Tibial artery (tissue), 4 donors: ENCODE data around the gene IMMP2L.

ENCODE experiments used
- DNase-seq, 2 donors: peaks; one replicate each; pipeline ENCODE4 v3.0.0-alpha.2; 2019
- H3K27ac ChIP-seq, 2 donors: fragments of 200-600 bp; sonication (generic) in 1 of 2; 1 replicate in 1 of 2; 2 replicates in 1 of 2; pipeline ENCODE4 v1.5.1; 2018 to 2019; ENCODE audit warnings: mild to moderate bottlenecking in 1 of 2
- H3K27me3 ChIP-seq, 2 donors: fragments of 200-600 bp; sonication (generic) in 1 of 2; one replicate each; pipeline versions ENCODE4 v1.5.1 to v1.6.0; 2016 to 2019
- H3K36me3 ChIP-seq, 3 donors: fragments of 200-600 bp; sonication (generic) in 2 of 3; one replicate each; pipeline ENCODE4 v1.5.1; 2016 to 2019; ENCODE audit warnings: mild to moderate bottlenecking in 2 of 3
- H3K4me1 ChIP-seq, 4 donors: fragments of 200-600 bp; sonication (generic) in 2 of 4; 1 replicate in 3 of 4; 2 replicates in 1 of 4; pipeline ENCODE4 v1.5.1; 2016 to 2019
- H3K4me3 ChIP-seq, 2 donors: fragments of 200-600 bp; sonication (generic) in 1 of 2; 1 replicate in 1 of 2; 2 replicates in 1 of 2; pipeline ENCODE4 v1.5.1; 2018 to 2019; ENCODE audit warnings: mild to moderate bottlenecking in 2 of 2
- H3K9me3 ChIP-seq, 3 donors: fragments of 200-600 bp; sonication (generic) in 1 of 3; one replicate each; pipeline ENCODE4 v1.5.1; 2016 to 2019
- intact Hi-C: fragments of 100-400 bp; cut with DNase I; formaldehyde crosslinking; loops from one replicate; pipeline ENCODE4 v1.15.0; 2023; ENCODE audit warnings: low total_unique reads
- TF ChIP-seq, protein P1 (sequence below), 2 experiments: fragments of 200-600 bp in 1 of 2; fragments of 450-650 bp in 1 of 2; IDR thresholded peaks; one replicate each; pipeline ENCODE4 v1.5.1; 2017 to 2019; ENCODE audit warnings: antibody characterized with exemption in 2 of 2, mild to moderate bottlenecking in 1 of 2, moderate library complexity in 1 of 2

The IMMP2L gene

GRCh38 chr7:110867771-110868170 is 694.5 kb downstream of the IMMP2L start:
- H3K9me3 ChIP-seq = no peaks in the 10 kb centered on the region
- no peaks in the 10 kb centered on the region for H3K27me3 ChIP-seq
- DNase-seq = no peak
- H3K36me3 ChIP-seq = no peaks in the 10 kb centered on the region
- peaks cover 0 to 44% (median 5%) of the 10 kb centered on the region in 4 donors for H3K4me1 ChIP-seq
- TF ChIP-seq, protein P1, sequence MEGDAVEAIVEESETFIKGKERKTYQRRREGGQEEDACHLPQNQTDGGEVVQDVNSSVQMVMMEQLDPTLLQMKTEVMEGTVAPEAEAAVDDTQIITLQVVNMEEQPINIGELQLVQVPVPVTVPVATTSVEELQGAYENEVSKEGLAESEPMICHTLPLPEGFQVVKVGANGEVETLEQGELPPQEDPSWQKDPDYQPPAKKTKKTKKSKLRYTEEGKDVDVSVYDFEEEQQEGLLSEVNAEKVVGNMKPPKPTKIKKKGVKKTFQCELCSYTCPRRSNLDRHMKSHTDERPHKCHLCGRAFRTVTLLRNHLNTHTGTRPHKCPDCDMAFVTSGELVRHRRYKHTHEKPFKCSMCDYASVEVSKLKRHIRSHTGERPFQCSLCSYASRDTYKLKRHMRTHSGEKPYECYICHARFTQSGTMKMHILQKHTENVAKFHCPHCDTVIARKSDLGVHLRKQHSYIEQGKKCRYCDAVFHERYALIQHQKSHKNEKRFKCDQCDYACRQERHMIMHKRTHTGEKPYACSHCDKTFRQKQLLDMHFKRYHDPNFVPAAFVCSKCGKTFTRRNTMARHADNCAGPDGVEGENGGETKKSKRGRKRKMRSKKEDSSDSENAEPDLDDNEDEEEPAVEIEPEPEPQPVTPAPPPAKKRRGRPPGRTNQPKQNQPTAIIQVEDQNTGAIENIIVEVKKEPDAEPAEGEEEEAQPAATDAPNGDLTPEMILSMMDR (IDR thresholded peaks at IDR 0.05) = no peak
- H3K27ac ChIP-seq = peak overlapping the region in 1 of 2 donors; percentile 50
- intact Hi-C loops = no loop called here
- H3K4me3 ChIP-seq = no peak overlapping the region

DNA sequence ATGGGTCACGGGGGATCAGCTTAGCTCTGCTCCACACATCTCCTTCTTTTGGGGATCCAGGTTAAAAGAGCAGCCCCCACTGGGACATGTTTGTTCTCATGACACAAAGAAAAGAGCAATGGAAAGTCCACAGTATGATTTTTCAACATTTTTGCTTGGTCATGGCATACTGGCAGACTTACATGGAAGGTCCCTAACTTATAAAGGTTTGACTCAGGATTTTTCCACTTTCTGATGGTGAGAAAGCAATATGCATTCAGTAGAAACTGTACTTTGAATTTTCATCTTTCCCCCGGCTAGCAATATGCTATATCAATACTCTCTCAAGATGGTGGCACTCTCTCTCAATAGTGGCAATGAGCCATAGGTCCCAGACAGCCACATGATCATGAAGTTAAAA is 699.0 kb downstream of the IMMP2L start:
- no peak overlapping the region for H3K4me3 ChIP-seq
- H3K4me1 ChIP-seq = peaks cover 0 to 8% (median under 1%) of the 10 kb centered on the region in 4 donors
- H3K9me3 ChIP-seq = no peaks in the 10 kb centered on the region
- H3K27me3 ChIP-seq = no peaks in the 10 kb centered on the region
- no peaks in the 10 kb centered on the region for H3K36me3 ChIP-seq
- no peak overlapping the region for H3K27ac ChIP-seq
- intact Hi-C loops = no loop called here
- TF ChIP-seq, protein P1 (IDR thresholded peaks at IDR 0.05) = no peak
- DNase-seq = no peak

GRCh38 chr7:110861163-110861562 is 701.1 kb downstream of the IMMP2L start:
- H3K4me1 ChIP-seq = no peaks in the 10 kb centered on the region
- no peaks in the 10 kb centered on the region for H3K9me3 ChIP-seq
- intact Hi-C loops = no loop called here
- H3K4me3 ChIP-seq = no peak overlapping the region
- no peaks in the 10 kb centered on the region for H3K27me3 ChIP-seq
- TF ChIP-seq, protein P1 (IDR thresholded peaks at IDR 0.05) = no peak
- H3K36me3 ChIP-seq = no peaks in the 10 kb centered on the region
- DNase-seq = no peak
- no peak overlapping the region for H3K27ac ChIP-seq

GRCh38 chr7:110857106-110857505 is 705.2 kb downstream of the IMMP2L start:
- no peak overlapping the region for H3K27ac ChIP-seq
- no peak overlapping the region for H3K4me3 ChIP-seq
- H3K9me3 ChIP-seq = no peaks in the 10 kb centered on the region
- intact Hi-C loops = no loop called here
- TF ChIP-seq, protein P1 (IDR thresholded peaks at IDR 0.05) = no peak
- no peaks in the 10 kb centered on the region for H3K27me3 ChIP-seq
- H3K4me1 ChIP-seq = no peaks in the 10 kb centered on the region
- H3K36me3 ChIP-seq = no peaks in the 10 kb centered on the region
- DNase-seq = no peak

DNA sequence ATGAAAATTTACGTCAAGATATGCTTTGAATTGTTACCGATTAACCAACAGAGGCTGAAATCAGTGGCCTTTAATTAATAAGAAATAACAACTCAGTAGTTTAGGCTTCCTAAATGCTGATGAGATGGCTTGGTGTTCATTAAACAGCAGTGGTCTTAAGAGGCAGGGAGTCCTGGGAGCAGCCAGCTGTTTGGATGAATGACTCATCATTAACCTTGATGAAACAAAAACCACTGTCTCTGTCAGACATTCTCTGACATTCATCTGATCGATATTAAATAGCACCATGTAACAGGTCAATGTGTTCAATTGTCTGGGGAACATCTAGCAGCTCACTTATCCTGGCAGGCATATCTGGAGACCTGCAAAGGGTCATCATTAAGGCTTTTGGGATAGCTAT is 705.6 kb downstream of the IMMP2L start:
- Histone ChIP-seq H3K36me3 (no peaks in the 10 kb centered on the region), H3K4me3 (no peak overlapping the region), H3K4me1 (no peaks in the 10 kb centered on the region), H3K9me3 (no peaks in the 10 kb centered on the region), H3K27me3 (no peaks in the 10 kb centered on the region), H3K27ac (no peak overlapping the region)
- DNase-seq = no peak
- intact Hi-C loops = no loop called here
- TF ChIP-seq, protein P1 (IDR thresholded peaks at IDR 0.05) = no peak

GRCh38 chr7:110854651-110855050 is 707.6 kb downstream of the IMMP2L start:
- intact Hi-C loops = no loop called here
- Histone ChIP-seq H3K27ac (no peak overlapping the region), H3K9me3 (no peaks in the 10 kb centered on the region), H3K4me3 (no peak overlapping the region), H3K4me1 (no peaks in the 10 kb centered on the region), H3K36me3 (no peaks in the 10 kb centered on the region), H3K27me3 (no peaks in the 10 kb centered on the region)
- no peak for DNase-seq
- TF ChIP-seq, protein P1 (IDR thresholded peaks at IDR 0.05) = no peak
